ENCODE data around the gene PLPPR3.

DNA sequence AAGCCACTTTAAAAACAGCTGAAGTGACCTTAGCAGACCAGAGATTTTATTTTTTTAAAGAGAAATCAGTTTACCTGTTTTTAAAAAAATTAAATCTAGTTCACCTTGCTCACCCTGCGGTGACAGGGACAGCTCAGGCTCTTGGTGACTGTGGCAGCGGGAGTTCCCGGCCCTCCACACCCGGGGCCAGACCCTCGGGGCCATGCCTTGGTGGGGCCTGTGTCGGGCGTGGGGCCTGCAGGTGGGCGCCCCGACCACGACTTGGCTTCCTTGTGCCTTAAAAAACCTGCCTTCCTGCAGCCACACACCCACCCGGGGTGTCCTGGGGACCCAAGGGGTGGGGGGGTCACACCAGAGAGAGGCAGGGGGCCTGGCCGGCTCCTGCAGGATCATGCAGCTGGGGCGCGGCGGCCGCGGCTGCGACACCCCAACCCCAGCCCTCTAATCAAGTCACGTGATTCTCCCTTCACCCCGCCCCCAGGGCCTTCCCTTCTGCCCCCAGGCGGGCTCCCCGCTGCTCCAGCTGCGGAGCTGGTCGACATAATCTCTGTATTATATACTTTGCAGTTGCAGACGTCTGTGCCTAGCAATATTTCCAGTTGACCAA is 10.8 kb downstream of the PLPPR3 start:
- TF ChIP-seq EZH2phosphoT487 (IDR thresholded peaks at IDR 0.05; ENCODE audit: borderline replicate concordance, low read depth) (no peak), POLR2AphosphoS5 (IDR thresholded peaks at IDR 0.05; ENCODE audit: low read depth, low read length) (no peak), JUND (IDR thresholded peaks at IDR 0.05) (no peak), CHD2 (IDR thresholded peaks at IDR 0.05; ENCODE audit: low read length, partially characterized antibody) (no peak), NFIC (IDR thresholded peaks at IDR 0.05; ENCODE audit: borderline replicate concordance) (no peak), EP300 (IDR thresholded peaks at IDR 0.05; ENCODE audit: borderline replicate concordance in 1 of 2, low read depth in 1 of 2, low read length in 1 of 2) (no peak), RFX5 (IDR thresholded peaks at IDR 0.05; ENCODE audit: low read length) (no peak)
- TF ChIP-seq, protein P1, sequence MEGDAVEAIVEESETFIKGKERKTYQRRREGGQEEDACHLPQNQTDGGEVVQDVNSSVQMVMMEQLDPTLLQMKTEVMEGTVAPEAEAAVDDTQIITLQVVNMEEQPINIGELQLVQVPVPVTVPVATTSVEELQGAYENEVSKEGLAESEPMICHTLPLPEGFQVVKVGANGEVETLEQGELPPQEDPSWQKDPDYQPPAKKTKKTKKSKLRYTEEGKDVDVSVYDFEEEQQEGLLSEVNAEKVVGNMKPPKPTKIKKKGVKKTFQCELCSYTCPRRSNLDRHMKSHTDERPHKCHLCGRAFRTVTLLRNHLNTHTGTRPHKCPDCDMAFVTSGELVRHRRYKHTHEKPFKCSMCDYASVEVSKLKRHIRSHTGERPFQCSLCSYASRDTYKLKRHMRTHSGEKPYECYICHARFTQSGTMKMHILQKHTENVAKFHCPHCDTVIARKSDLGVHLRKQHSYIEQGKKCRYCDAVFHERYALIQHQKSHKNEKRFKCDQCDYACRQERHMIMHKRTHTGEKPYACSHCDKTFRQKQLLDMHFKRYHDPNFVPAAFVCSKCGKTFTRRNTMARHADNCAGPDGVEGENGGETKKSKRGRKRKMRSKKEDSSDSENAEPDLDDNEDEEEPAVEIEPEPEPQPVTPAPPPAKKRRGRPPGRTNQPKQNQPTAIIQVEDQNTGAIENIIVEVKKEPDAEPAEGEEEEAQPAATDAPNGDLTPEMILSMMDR (IDR thresholded peaks at IDR 0.05), result no peak
- TF ChIP-seq, protein P2, sequence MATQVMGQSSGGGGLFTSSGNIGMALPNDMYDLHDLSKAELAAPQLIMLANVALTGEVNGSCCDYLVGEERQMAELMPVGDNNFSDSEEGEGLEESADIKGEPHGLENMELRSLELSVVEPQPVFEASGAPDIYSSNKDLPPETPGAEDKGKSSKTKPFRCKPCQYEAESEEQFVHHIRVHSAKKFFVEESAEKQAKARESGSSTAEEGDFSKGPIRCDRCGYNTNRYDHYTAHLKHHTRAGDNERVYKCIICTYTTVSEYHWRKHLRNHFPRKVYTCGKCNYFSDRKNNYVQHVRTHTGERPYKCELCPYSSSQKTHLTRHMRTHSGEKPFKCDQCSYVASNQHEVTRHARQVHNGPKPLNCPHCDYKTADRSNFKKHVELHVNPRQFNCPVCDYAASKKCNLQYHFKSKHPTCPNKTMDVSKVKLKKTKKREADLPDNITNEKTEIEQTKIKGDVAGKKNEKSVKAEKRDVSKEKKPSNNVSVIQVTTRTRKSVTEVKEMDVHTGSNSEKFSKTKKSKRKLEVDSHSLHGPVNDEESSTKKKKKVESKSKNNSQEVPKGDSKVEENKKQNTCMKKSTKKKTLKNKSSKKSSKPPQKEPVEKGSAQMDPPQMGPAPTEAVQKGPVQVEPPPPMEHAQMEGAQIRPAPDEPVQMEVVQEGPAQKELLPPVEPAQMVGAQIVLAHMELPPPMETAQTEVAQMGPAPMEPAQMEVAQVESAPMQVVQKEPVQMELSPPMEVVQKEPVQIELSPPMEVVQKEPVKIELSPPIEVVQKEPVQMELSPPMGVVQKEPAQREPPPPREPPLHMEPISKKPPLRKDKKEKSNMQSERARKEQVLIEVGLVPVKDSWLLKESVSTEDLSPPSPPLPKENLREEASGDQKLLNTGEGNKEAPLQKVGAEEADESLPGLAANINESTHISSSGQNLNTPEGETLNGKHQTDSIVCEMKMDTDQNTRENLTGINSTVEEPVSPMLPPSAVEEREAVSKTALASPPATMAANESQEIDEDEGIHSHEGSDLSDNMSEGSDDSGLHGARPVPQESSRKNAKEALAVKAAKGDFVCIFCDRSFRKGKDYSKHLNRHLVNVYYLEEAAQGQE (IDR thresholded peaks at IDR 0.05; ENCODE audit: low read depth, low read length), result no peak
- TF ChIP-seq, protein P3, sequence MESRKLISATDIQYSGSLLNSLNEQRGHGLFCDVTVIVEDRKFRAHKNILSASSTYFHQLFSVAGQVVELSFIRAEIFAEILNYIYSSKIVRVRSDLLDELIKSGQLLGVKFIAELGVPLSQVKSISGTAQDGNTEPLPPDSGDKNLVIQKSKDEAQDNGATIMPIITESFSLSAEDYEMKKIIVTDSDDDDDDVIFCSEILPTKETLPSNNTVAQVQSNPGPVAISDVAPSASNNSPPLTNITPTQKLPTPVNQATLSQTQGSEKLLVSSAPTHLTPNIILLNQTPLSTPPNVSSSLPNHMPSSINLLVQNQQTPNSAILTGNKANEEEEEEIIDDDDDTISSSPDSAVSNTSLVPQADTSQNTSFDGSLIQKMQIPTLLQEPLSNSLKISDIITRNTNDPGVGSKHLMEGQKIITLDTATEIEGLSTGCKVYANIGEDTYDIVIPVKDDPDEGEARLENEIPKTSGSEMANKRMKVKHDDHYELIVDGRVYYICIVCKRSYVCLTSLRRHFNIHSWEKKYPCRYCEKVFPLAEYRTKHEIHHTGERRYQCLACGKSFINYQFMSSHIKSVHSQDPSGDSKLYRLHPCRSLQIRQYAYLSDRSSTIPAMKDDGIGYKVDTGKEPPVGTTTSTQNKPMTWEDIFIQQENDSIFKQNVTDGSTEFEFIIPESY (IDR thresholded peaks at IDR 0.05; ENCODE audit: borderline replicate concordance, low read depth), result no peak
